NCI-H748 (cell line): ENCODE data around the gene SGPL1.
"Not testable (repeated sequence)": the region's sequence is repeated elsewhere in the genome, so short reads cannot be mapped to it uniquely, and the experiment has no call there.

Experiments used
- DNase-seq: peaks from one replicate; lab custom pipeline; 2025; ENCODE audit not compliant: unreplicated experiment; lab: John Stamatoyannopoulos, UW

SGPL1 gene

GRCh38 chr10:70918851-70919530 is 103.2 kb downstream of the SGPL1 start:
- peak; percentile 37 for DNase-seq

- DNase-seq: not testable (repeated sequence)
Measured at GRCh38 chr10:70919906-70920305, 104.2 kb downstream of the SGPL1 start.

- DNase-seq: peak; percentile 54
Measured at GRCh38 chr10:70920519-70920918, 104.8 kb downstream of the SGPL1 start.

- no peak for DNase-seq
Measured at GRCh38 chr10:70921285-70921684, 105.5 kb downstream of the SGPL1 start.

GRCh38 chr10:70923696-70924095 is 107.9 kb downstream of the SGPL1 start:
- no peak for DNase-seq

GRCh38 chr10:70925377-70926225 is 109.9 kb downstream of the SGPL1 start:
- peak; percentile 33 for DNase-seq

- no peak for DNase-seq
Measured at GRCh38 chr10:70926226-70927000, 110.7 kb downstream of the SGPL1 start.

- no peak for DNase-seq
Measured at GRCh38 chr10:70927189-70927943, 111.6 kb downstream of the SGPL1 start.

GRCh38 chr10:70928140-70928539 is 112.4 kb downstream of the SGPL1 start:
- DNase-seq: no peak

- no peak for DNase-seq
Measured at GRCh38 chr10:70930263-70931000, 114.7 kb downstream of the SGPL1 start.
